SK-N-MC (cell line): ENCODE results near the gene RHBDF2.

Experiments
- EZH2 ChIP-seq: fragments of 200-600 bp; sonication (generic); IDR thresholded peaks from one replicate; pipeline ENCODE4 v1.6.1; 2017; ENCODE audit warnings: antibody characterized with exemption
- FOXP2 ChIP-seq: optimal IDR thresholded peaks from 2 replicates; pipeline ENCODE3; 2011; ENCODE audit warnings: mild to moderate bottlenecking, moderate library complexity; ENCODE audit not compliant: insufficient read depth; ENCODE audit errors: extremely low read length, control extremely low read depth
- POLR2AphosphoS5 ChIP-seq: IDR thresholded peaks from 2 replicates; pipeline ENCODE4 v1.6.1; 2012; ENCODE audit warnings: mild to moderate bottlenecking, low read depth, low read length, borderline replicate concordance

DNA sequence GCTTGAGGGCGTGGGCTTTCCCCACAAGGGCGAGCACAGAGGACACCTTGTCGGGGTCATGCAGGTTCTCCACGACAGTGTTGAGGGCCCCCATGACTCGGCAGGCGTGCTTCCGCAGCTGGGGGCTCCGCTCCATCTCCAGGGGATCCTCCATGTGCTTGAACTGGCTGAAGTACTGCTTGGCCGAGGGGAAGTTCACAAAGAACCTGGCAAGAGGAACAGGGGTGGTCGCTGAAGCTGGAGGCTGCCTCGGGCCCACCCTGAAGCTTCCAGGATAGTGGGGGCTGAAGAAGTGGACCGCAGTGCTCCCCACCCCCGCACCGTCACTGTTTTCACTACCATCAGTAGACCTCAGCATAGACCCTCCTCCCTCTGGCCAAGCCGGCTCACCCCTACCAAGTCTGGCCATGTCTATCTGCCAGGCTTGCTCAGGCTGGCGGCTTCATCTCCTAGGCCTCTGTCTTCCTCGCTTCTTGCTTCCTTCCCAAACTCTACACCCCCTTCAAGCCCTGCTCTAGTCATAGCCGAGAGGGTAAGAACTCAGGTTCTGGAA is 30.3 kb upstream of the RHBDF2 start:
- TF ChIP-seq POLR2AphosphoS5: no peak
- TF ChIP-seq EZH2: no peak
- no peak for TF ChIP-seq FOXP2
